ENCODE data around the gene NEDD8.
"Not testable (repeated sequence)": the region's sequence is repeated elsewhere in the genome, so short reads cannot be mapped to it uniquely, and the experiment has no call there.

DNA sequence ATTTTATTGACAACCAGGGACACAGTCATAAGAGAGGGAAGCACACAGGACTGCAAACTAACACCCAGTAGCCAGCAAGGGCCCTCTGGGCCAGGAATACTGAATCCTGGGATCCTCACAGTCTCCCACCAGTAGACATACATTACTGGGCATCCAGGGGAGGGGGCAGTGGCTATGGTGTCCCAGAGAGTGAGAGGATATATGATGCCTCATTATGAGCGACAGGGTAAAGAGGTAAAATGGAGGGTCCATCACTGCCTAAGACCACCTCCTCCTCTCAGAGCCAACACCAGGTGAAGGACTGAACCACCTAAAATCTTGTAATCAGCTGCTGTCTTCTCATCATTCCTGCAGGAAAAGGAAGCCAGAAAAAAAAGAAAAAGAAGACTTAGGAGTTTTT is 15.3 kb downstream of the NEDD8 start:
- not testable (repeated sequence) for TF ChIP-seq EZH2 (IDR thresholded peaks at IDR 0.05; ENCODE audit: insufficient read depth, poor library complexity, severe bottlenecking); EZH2phosphoT487 (IDR thresholded peaks at IDR 0.05; ENCODE audit: insufficient read depth, low read depth)

Measured in GM23248 (cell line).